GM21576 (cell line): ENCODE measurements around the gene DMWD.

Experiments
- ATAC-seq: cut with Tn5 transposase; IDR thresholded peaks from one replicate; pipeline ENCODE4 v1.9.1; 2021; ENCODE audit warnings: mild to moderate bottlenecking, moderate library complexity; ENCODE audit not compliant: unreplicated experiment

Gene DMWD

GRCh38 chr19:45792470-45793177, at the start of gene DMWD:
DMWD (minus strand) TSS chr19:45792845; CDS start chr19:45792756, 89 bp downstream.
- ATAC-seq: peak; percentile 89

- ATAC-seq: no peak
These were observed 49.6 kb upstream of the DMWD start for GRCh38 chr19:45842198-45842597.

- ATAC-seq: no peak
These were observed 42.3 kb upstream of the DMWD start for GRCh38 chr19:45834970-45835369.

- ATAC-seq: no peak
These were observed 36.3 kb upstream of the DMWD start for GRCh38 chr19:45828945-45829344.

GRCh38 chr19:45828523-45828922, 35.9 kb upstream of the DMWD start:
- ATAC-seq: no peak

GRCh38 chr19:45827459-45828093, 34.9 kb upstream of the DMWD start:
- no peak for ATAC-seq

- ATAC-seq: no peak
These were observed 34.3 kb upstream of the DMWD start for GRCh38 chr19:45826934-45827333.

- ATAC-seq: no peak
These were observed 33.6 kb upstream of the DMWD start for GRCh38 chr19:45825917-45826893.

- ATAC-seq: no peak
These were observed 32.6 kb upstream of the DMWD start for GRCh38 chr19:45825263-45825605.

GRCh38 chr19:45824531-45825262, 32.1 kb upstream of the DMWD start:
- no peak for ATAC-seq

- ATAC-seq: no peak
These were observed 31.4 kb upstream of the DMWD start for GRCh38 chr19:45824041-45824471.

GRCh38 chr19:45823182-45823581, 30.5 kb upstream of the DMWD start:
- no peak for ATAC-seq

GRCh38 chr19:45822716-45823115, 30.1 kb upstream of the DMWD start:
- no peak for ATAC-seq

- no peak for ATAC-seq
These were observed 28.9 kb upstream of the DMWD start for GRCh38 chr19:45821570-45821969.

- no peak for ATAC-seq
These were observed 28.5 kb upstream of the DMWD start for GRCh38 chr19:45821103-45821521.

GRCh38 chr19:45820413-45821102, 27.9 kb upstream of the DMWD start:
- no peak for ATAC-seq

GRCh38 chr19:45819769-45820168, 27.1 kb upstream of the DMWD start:
- ATAC-seq: no peak

- no peak for ATAC-seq
These were observed 25.2 kb upstream of the DMWD start for GRCh38 chr19:45817725-45818301.

GRCh38 chr19:45817010-45817724, 24.5 kb upstream of the DMWD start:
- peak; percentile 77 for ATAC-seq
